ENCODE results near the gene DBNDD1. TPM values are rescaled to one million over a fixed set of nuclear protein-coding genes. Genes with fewer than 3 reads are reported as not detected.
"Not testable (repeated sequence)": the region's sequence is repeated elsewhere in the genome, so short reads cannot be mapped to it uniquely, and the experiment has no call there.

DBNDD1 gene
- total RNA-seq, 2 donors from 2014 or later: 5.3 to 7.7 TPM

DNA sequence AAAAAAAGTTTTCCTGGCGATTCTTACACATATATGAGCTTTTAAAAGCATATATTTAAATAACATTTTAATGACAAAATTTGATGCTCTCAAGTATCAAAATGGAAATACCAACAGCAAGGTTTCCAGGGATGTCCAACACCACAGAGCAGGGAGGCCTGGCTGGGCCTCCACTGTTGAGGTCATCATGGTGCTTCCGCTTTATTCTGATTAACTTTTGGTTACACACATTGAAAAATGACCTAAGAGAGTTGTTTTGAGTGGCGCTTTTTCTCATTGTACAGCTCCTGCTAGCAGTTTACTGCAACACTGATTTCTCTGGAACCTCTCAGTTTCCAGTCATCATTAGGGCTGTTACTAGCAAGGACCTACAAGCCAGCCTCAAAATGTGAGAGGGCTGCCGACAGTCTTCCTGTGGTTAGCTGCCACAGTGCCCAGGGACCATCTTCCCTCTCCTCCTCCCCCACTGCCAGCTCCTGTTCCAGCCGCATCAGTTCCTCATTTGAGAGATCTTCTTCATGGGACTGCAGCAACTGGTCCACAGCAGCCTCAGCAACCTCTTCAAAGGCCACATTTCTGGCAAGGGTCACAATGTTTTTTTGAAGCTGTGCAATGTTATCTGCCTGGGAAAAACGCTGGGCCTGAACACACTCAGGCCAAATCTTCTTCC, 49.4 kb downstream of the DBNDD1 start:
- no peaks in the 10 kb centered on the region for H3K9me3 ChIP-seq
- no peaks in the 10 kb centered on the region for H3K27me3 ChIP-seq (replicated peaks; ENCODE audit: insufficient read depth)
- intact Hi-C loops (cut with DNase I): no loop called here
- no peaks in the 10 kb centered on the region for H3K4me1 ChIP-seq (replicated peaks)
- no peak overlapping the region for H3K4me3 ChIP-seq
- WGBS: 95% methylated on average over 6 of the region's 6 CpGs
- H3K27ac ChIP-seq: no peak overlapping the region
- H3K36me3 ChIP-seq: no peaks in the 10 kb centered on the region
- DNase-seq (ENCODE audit: low spot score): no peak
- TF ChIP-seq POLR2A (IDR thresholded peaks at IDR 0.05) (no peak), CTCF (IDR thresholded peaks at IDR 0.05) (no peak), POLR2AphosphoS5 (IDR thresholded peaks at IDR 0.05) (no peak)

GRCh38 chr16:89968074-89968473, 51.2 kb downstream of the DBNDD1 start:
- WGBS: 83% methylated on average over 11 of the region's 11 CpGs
- H3K36me3 ChIP-seq; DNase-seq (ENCODE audit: low spot score): not testable (repeated sequence)

GRCh38 chr16:89967436-89967835, 51.8 kb downstream of the DBNDD1 start:
- not testable (repeated sequence) for H3K36me3 ChIP-seq

More at GRCh38 chr16:89968074-89968473, 51.2 kb downstream of the DBNDD1 start:
- H3K4me1 ChIP-seq (replicated peaks); H3K27me3 ChIP-seq (replicated peaks; ENCODE audit: insufficient read depth); H3K4me3 ChIP-seq; H3K27ac ChIP-seq; H3K9me3 ChIP-seq; intact Hi-C loops (cut with DNase I): not testable (repeated sequence)

DNA sequence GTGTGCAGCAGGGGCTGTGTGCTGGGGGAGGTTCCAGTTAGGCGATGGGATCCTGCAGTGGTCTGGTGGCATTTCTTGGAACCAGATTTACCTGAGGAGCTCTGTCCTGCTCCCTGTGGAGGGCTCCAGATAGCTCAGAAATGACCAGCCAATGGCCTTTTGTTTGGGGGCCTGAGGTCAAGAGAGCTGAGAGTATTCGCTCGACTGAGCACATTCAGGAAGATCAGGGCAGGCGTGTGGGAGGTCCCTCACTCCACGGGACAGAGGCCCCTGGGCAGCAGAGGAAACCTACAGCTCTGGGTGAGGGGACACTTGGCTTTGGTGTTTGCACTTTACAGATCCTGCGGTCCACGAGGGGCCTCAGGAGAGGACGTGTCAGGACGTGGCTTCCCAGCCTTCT, 52.5 kb downstream of the DBNDD1 start:
- DNase-seq (ENCODE audit: low spot score): no peak
- Histone ChIP-seq H3K27me3 (replicated peaks; ENCODE audit: insufficient read depth) (no peaks in the 10 kb centered on the region), H3K27ac (no peak overlapping the region), H3K4me3 (no peak overlapping the region), H3K9me3 (no peaks in the 10 kb centered on the region), H3K36me3 (no peaks in the 10 kb centered on the region), H3K4me1 (replicated peaks) (no peaks in the 10 kb centered on the region)
- intact Hi-C loops (cut with DNase I): no loop called here
- TF ChIP-seq POLR2AphosphoS5 (IDR thresholded peaks at IDR 0.05) (no peak), CTCF (IDR thresholded peaks at IDR 0.05) (no peak), POLR2A (IDR thresholded peaks at IDR 0.05) (no peak)
- 69% methylated on average over 8 of the region's 9 CpGs for WGBS

More at GRCh38 chr16:89967436-89967835, 51.8 kb downstream of the DBNDD1 start:
- DNase-seq (ENCODE audit: low spot score); H3K4me3 ChIP-seq; H3K27ac ChIP-seq; H3K4me1 ChIP-seq (replicated peaks); intact Hi-C loops (cut with DNase I); H3K27me3 ChIP-seq (replicated peaks; ENCODE audit: insufficient read depth); H3K9me3 ChIP-seq: not testable (repeated sequence)
- 90% methylated on average over 5 of the region's 5 CpGs for WGBS

DNA sequence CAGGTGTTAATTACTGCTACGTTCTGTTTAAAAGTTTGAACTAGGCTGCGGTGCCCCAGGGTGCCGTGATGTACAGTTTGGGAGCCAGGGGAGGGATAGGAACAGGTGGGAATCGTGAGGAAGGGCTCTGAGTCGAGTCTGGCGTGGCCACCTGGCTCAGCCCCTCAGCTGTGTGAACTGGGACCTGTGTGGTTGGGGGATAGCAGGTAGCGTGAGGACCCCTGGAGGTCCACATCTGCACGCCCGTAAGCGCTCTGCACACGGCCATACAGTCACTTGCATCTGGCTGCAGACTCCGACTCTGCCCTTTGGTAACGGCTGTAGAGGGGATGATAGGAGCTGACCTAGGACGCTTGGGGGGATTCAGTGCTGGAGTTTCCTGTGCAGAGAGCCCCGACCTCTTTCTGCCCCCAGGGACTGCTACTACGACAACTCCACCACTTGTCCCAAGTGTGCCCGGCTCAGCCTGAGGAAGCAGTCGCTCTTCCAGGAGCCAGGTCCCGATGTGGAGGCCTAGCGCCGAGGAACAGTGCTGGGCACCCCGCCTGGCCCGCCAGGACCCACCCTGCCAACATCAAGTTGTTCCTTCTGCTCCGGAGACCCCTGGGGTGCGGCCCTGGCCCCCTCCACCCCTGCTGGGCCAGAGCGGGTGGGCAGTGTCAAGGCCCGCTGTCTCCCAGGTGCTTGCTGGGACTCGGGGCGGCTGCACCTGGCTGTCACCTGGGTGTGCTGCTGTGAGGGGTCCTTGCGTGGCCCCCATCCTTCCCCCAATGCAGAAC, 53.6 kb downstream of the DBNDD1 start:
- H3K4me3 ChIP-seq: no peak overlapping the region
- 91% methylated on average over 26 of the region's 30 CpGs for WGBS
- no peak for TF ChIP-seq POLR2AphosphoS5 (IDR thresholded peaks at IDR 0.05)
- no peak for TF ChIP-seq CTCF (IDR thresholded peaks at IDR 0.05)

GRCh38 chr16:89964201-89964600, 55.1 kb downstream of the DBNDD1 start:
- WGBS: 87% methylated on average over 22 of the region's 25 CpGs
- Histone ChIP-seq H3K9me3 (no peaks in the 10 kb centered on the region), H3K27ac (no peak overlapping the region), H3K27me3 (replicated peaks; ENCODE audit: insufficient read depth) (no peaks in the 10 kb centered on the region), H3K36me3 (no peaks in the 10 kb centered on the region), H3K4me1 (replicated peaks) (no peaks in the 10 kb centered on the region), H3K4me3 (no peak overlapping the region)
- TF ChIP-seq POLR2AphosphoS5 (IDR thresholded peaks at IDR 0.05) (no peak), POLR2A (IDR thresholded peaks at IDR 0.05) (no peak), CTCF (IDR thresholded peaks at IDR 0.05) (no peak)
- no peak for DNase-seq (ENCODE audit: low spot score)
- intact Hi-C loops (cut with DNase I): no loop called here

More for the DNA sequence above, 53.6 kb downstream of the DBNDD1 start:
- Histone ChIP-seq H3K27me3 (replicated peaks; ENCODE audit: insufficient read depth) (no peaks in the 10 kb centered on the region), H3K4me1 (replicated peaks) (no peaks in the 10 kb centered on the region), H3K36me3 (no peaks in the 10 kb centered on the region), H3K27ac (no peak overlapping the region), H3K9me3 (no peaks in the 10 kb centered on the region)
- DNase-seq (ENCODE audit: low spot score): no peak
- intact Hi-C loops (cut with DNase I): no loop called here
